Activated naive CD8-positive, alpha-beta T cell treated with anti-CD3 and anti-CD28 coated beads, Interleukin-2, amount 50 U/mL, for 24 hours (primary cell): Measurements from ENCODE around the gene PRICKLE1.

Experiments
- ATAC-seq: fragments of 150-1000 bp; cut with Tn5 transposase; one replicate; pipeline ENCODE4 v1.10.0; 2021
- DNase-seq: peaks from one replicate; pipeline ENCODE4 v3.0.0; 2021
- H3K27ac Mint-ChIP-seq: one replicate; pipeline ENCODE4 v1.8.0; 2021; ENCODE audit warnings: mild to moderate bottlenecking, mixed read lengths
- H3K27me3 Mint-ChIP-seq: one replicate; pipeline ENCODE4 v1.8.0; 2021; ENCODE audit warnings: mixed read lengths
- H3K36me3 Mint-ChIP-seq: one replicate; pipeline ENCODE4 v1.8.0; 2021; ENCODE audit warnings: low read depth, mixed read lengths
- H3K4me1 Mint-ChIP-seq: one replicate; pipeline ENCODE4 v1.8.0; 2021; ENCODE audit warnings: mixed read lengths
- H3K4me3 Mint-ChIP-seq: one replicate; pipeline ENCODE4 v1.8.0; 2021; ENCODE audit warnings: mild to moderate bottlenecking, moderate library complexity, mixed read lengths
- H3K9me3 Mint-ChIP-seq: one replicate; pipeline ENCODE4 v1.8.0; 2021; ENCODE audit warnings: mixed read lengths

PRICKLE1 gene

GRCh38 chr12:42447371-42447786, 142.2 kb downstream of the PRICKLE1 start:
- no peak overlapping the region for H3K4me3 Mint-ChIP-seq
- DNase-seq = no peak
- H3K9me3 Mint-ChIP-seq = no peaks in the 10 kb centered on the region
- no peaks in the 10 kb centered on the region for H3K27me3 Mint-ChIP-seq
- no peak overlapping the region for H3K27ac Mint-ChIP-seq
- H3K4me1 Mint-ChIP-seq = peaks cover 11% of the 10 kb centered on the region
- no peak for ATAC-seq
- peaks cover 59% of the 10 kb centered on the region for H3K36me3 Mint-ChIP-seq

DNA sequence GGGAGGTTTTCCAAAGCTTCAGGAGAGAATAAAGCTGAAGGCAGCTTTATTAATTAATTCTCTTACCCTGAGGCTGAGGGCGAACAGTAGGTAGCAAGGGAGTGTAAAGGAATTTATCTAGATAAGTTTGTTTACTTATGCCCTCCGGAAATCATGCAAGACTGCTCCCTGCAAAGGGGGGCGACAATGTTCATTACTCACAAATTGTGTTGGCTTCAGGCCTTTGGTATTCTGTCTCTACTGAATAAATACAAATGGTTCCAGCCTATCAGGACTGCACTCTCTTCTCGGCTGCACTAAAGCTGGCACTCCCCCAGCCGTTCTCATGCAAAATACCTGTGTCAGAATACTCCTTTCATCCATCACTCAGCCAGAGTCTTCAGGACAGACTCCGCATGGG, 142.8 kb downstream of the PRICKLE1 start:
- Mint-ChIP-seq H3K9me3 (no peaks in the 10 kb centered on the region), H3K4me3 (no peak overlapping the region), H3K27ac (no peak overlapping the region), H3K36me3 (peaks cover 65% of the 10 kb centered on the region), H3K27me3 (no peaks in the 10 kb centered on the region), H3K4me1 (peaks cover 9% of the 10 kb centered on the region)
- no peak for DNase-seq
- no peak for ATAC-seq

- Mint-ChIP-seq H3K36me3 (peaks cover 73% of the 10 kb centered on the region), H3K4me3 (no peak overlapping the region), H3K4me1 (peaks cover 7% of the 10 kb centered on the region), H3K9me3 (peaks cover 4% of the 10 kb centered on the region), H3K27me3 (no peaks in the 10 kb centered on the region), H3K27ac (no peak overlapping the region)
- ATAC-seq (no peak), DNase-seq (no peak)
Observed at GRCh38 chr12:42445891-42446290, 143.7 kb downstream of the PRICKLE1 start.

- H3K4me3 Mint-ChIP-seq = no peak overlapping the region
- peaks cover 7% of the 10 kb centered on the region for H3K9me3 Mint-ChIP-seq
- H3K27ac Mint-ChIP-seq = no peak overlapping the region
- no peaks in the 10 kb centered on the region for H3K27me3 Mint-ChIP-seq
- DNase-seq (no peak), ATAC-seq (no peak)
- H3K36me3 Mint-ChIP-seq = peaks cover 77% of the 10 kb centered on the region
- peaks cover 5% of the 10 kb centered on the region for H3K4me1 Mint-ChIP-seq
Observed at GRCh38 chr12:42444192-42444943, 145.2 kb downstream of the PRICKLE1 start.

DNA sequence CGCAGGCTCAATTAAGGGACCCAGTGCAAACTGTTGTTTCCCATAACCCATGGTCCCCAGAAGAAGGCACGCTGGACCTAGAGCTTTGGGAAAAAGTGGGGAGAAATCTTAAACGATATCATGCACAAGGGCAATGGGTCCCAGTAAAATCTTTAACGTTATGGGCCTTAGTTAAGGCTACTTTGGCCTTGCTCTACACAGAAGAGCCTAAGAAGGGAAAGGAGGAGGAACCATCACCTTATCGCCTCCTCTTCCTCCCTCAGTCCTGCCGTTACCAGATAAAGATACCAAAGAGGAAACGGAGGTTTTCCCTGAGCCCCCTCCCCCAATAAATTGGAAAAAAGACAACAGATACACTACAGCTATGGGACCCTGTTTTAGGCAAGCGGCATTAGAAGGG, 146.7 kb downstream of the PRICKLE1 start:
- no peak for DNase-seq
- ATAC-seq = no peak
- Mint-ChIP-seq H3K4me3 (no peak overlapping the region), H3K27ac (no peak overlapping the region), H3K27me3 (no peaks in the 10 kb centered on the region), H3K4me1 (peaks cover 1% of the 10 kb centered on the region), H3K9me3 (peaks cover 7% of the 10 kb centered on the region), H3K36me3 (peaks cover 72% of the 10 kb centered on the region)

DNA sequence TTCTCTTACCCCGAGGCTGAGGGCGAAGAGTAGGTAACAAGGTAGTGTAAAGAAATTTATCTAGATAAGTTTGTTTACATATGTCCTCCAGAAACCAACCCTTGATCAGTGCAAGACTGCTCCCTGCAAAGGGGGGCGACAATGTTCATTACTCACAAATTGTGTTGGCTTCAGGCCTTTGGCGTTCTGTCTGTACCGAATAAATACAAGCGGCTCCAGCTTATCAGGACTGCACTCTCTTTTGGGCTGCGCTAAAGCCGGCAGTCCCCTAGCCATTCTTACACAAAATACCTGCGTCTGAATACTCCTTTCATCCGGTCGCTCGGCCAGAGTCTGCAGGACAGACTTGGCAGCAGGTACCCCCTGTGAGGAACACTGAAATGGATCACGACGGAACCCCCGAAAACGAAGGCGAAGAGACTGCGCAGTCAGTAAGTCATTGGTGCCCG, 147.2 kb downstream of the PRICKLE1 start:
- Mint-ChIP-seq H3K4me3 (no peak overlapping the region), H3K9me3 (peaks cover 7% of the 10 kb centered on the region), H3K27me3 (no peaks in the 10 kb centered on the region), H3K4me1 (no peaks in the 10 kb centered on the region), H3K36me3 (peaks cover 69% of the 10 kb centered on the region), H3K27ac (no peak overlapping the region)
- ATAC-seq = no peak
- no peak for DNase-seq

- Mint-ChIP-seq H3K4me1 (no peaks in the 10 kb centered on the region), H3K27ac (no peak overlapping the region), H3K4me3 (no peak overlapping the region), H3K27me3 (no peaks in the 10 kb centered on the region), H3K9me3 (peaks cover 7% of the 10 kb centered on the region), H3K36me3 (peaks cover 63% of the 10 kb centered on the region)
- ATAC-seq (no peak), DNase-seq (no peak)
Observed at GRCh38 chr12:42440608-42441007, 148.9 kb downstream of the PRICKLE1 start.

- no peak overlapping the region for H3K4me3 Mint-ChIP-seq
- H3K27me3 Mint-ChIP-seq = no peaks in the 10 kb centered on the region
- H3K36me3 Mint-ChIP-seq = peaks cover 39% of the 10 kb centered on the region
- no peaks in the 10 kb centered on the region for H3K4me1 Mint-ChIP-seq
- H3K9me3 Mint-ChIP-seq = no peaks in the 10 kb centered on the region
- ATAC-seq (no peak), DNase-seq (no peak)
- no peak overlapping the region for H3K27ac Mint-ChIP-seq
Observed at GRCh38 chr12:42432517-42433140, 156.9 kb downstream of the PRICKLE1 start.

DNA sequence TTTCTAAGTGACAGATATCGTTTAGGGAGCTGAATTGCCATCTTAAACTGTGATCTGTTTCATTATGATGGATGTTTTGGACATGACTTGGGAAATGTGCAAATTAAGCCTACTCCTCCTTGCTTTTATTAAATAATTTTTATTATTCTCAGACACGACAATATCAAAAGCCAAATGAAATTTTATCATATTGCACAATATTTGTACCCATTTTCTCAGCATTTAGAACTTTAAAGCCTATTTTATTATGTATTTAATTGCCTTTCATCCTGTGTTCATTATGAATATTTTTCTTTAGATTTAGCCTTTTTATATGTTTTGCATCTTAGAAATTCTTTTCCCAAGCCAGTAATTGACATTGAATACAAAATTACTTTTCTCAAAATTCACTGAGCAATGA, 160.7 kb downstream of the PRICKLE1 start:
- no peak overlapping the region for H3K4me3 Mint-ChIP-seq

DNA sequence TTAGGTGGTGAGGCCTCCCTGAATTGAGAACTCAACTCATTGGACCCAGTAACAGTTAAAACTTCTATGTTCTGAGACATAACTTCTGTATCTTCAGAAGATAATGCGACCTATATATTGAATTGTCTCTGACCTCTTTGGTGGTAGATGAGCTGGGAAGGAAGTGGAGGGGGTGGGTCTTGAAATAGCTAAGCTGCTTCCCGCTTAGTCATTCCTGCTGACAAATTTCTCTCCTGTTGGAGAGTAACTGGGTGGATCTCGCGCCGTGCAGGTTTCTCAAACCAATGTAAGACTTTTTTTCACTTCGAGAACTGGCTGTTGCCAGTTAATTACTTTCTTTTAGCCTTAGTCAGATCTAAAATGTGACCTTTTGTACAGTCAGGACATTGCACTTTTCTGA, 162.8 kb downstream of the PRICKLE1 start:
- peak; percentile 46 for ATAC-seq

More for the DNA sequence above, 160.7 kb downstream of the PRICKLE1 start:
- ATAC-seq (no peak), DNase-seq (no peak)
- Mint-ChIP-seq H3K36me3 (peaks cover 50% of the 10 kb centered on the region), H3K9me3 (no peaks in the 10 kb centered on the region), H3K27ac (no peak overlapping the region), H3K27me3 (no peaks in the 10 kb centered on the region), H3K4me1 (peaks cover 7% of the 10 kb centered on the region)

DNA sequence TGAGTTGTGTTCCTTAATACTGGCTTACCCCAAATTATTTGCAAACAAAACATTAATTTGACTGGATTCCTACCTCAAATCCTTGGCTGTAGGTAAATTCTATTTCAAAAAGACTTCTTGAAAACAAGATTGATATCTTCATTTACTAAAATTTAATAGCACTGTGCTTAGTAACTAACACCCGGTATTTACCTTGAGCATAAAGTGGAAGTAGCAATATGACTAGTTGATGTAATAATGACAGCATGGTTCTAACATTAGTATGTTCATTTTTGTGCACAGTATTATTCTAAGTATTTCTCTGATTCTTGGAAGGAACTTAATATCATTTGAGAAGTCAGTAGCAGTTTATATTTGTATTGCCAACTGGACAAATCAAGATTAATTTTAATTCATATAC, 166.8 kb downstream of the PRICKLE1 start:
- H3K36me3 Mint-ChIP-seq = peaks cover 21% of the 10 kb centered on the region
- DNase-seq (no peak), ATAC-seq (no peak)
- no peaks in the 10 kb centered on the region for H3K27me3 Mint-ChIP-seq
- no peak overlapping the region for H3K4me3 Mint-ChIP-seq
- H3K9me3 Mint-ChIP-seq = no peaks in the 10 kb centered on the region
- H3K27ac Mint-ChIP-seq = no peak overlapping the region
- peaks cover 19% of the 10 kb centered on the region for H3K4me1 Mint-ChIP-seq

More for the DNA sequence above, 162.8 kb downstream of the PRICKLE1 start:
- H3K27me3 Mint-ChIP-seq = no peaks in the 10 kb centered on the region
- no peak for DNase-seq
- peaks cover 14% of the 10 kb centered on the region for H3K4me1 Mint-ChIP-seq
- H3K9me3 Mint-ChIP-seq = no peaks in the 10 kb centered on the region
- peaks cover 36% of the 10 kb centered on the region for H3K36me3 Mint-ChIP-seq
- no peak overlapping the region for H3K4me3 Mint-ChIP-seq
- no peak overlapping the region for H3K27ac Mint-ChIP-seq

DNA sequence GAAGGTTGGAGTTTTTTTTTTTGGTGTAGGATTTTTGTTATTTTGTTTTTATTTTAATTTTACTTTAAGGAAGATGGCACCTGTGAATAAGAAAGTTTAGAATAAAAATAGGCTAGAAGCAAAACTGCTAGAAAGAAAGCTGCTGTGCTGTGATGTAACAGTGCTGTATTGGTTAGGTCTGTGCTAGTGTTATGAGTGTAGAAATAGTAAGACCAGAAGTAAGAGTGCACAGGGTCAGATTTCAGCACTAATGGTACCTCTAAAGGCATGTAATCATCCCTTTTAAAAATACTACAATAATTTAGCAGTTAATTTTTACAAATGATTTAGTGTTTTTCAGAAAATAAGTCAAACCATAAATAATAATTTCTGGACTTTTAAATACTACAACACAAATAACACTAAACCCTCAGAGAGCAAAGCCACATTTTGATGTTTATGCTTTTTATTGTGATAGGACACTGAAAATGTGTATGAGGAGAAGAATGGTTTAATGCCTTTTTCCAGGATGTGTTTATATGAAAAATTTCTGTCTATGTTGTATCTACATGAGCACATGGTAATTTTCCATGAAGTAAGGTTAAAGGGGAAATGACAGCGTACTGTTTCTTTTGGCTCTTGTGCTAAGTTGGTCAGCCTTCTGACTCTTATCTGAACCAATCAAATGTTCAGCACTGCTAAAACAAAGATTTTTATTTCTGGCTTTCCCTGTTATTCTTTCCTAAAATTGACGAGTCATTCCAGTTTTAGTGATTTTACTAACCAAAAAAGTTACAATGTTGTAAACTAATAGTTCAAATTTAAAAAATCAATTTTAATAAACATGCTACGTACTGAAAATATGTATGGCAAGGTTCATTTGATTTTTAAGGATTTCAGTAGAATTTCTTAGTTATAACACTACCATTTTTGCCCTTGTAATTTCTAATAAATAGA, 167.4 kb downstream of the PRICKLE1 start:
- H3K4me1 Mint-ChIP-seq = peaks cover 19% of the 10 kb centered on the region
- no peaks in the 10 kb centered on the region for H3K9me3 Mint-ChIP-seq
- no peak overlapping the region for H3K4me3 Mint-ChIP-seq
- H3K27me3 Mint-ChIP-seq = no peaks in the 10 kb centered on the region
- DNase-seq (no peak), ATAC-seq (no peak)
- peaks cover 17% of the 10 kb centered on the region for H3K36me3 Mint-ChIP-seq
- no peak overlapping the region for H3K27ac Mint-ChIP-seq

DNA sequence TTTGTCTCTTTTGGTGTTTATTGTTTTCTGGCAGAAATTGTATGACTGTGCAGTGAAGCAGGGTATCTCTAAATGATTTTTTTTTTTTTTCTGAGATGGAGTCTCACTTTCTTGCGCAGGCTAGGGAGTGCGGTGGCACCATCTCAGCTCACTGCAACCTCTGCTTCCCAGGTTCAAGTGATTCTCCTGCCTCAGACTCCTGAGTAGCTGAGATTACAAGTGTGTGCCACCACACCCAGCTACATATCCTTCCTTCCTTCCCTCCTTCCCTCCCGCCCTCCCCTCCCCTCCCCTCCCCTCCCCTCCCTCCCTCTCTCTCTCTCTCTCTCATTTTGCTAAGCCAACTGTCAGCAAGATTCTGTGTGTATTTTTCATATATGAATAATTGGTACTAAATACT, 169.2 kb downstream of the PRICKLE1 start:
- Mint-ChIP-seq H3K4me3 (no peak overlapping the region), H3K9me3 (no peaks in the 10 kb centered on the region), H3K27me3 (no peaks in the 10 kb centered on the region), H3K36me3 (peaks cover 23% of the 10 kb centered on the region), H3K27ac (no peak overlapping the region), H3K4me1 (peaks cover 12% of the 10 kb centered on the region)
- ATAC-seq (no peak), DNase-seq (no peak)

DNA sequence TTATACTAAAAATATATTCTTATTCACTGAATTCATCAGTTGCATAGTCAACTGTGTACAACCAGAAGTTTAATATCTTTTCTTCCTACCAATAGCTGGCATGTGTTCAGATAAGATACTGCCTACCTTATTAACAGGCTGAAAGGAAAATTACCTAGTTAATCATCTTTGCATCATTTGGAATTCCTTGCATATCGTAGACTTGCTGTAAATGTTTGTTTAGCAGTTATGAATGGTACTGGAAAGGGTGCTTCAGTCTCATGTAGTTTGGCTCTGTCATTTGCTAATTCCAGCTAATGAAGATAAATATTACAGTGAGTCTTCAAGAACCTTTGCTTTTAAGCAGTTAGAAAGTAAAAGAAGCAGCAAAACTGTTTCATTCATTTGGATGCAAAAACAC, 179.2 kb downstream of the PRICKLE1 start:
- no peak overlapping the region for H3K4me3 Mint-ChIP-seq
- no peak for DNase-seq
- no peaks in the 10 kb centered on the region for H3K9me3 Mint-ChIP-seq
- ATAC-seq = no peak
- H3K27me3 Mint-ChIP-seq = no peaks in the 10 kb centered on the region
- peaks cover 41% of the 10 kb centered on the region for H3K36me3 Mint-ChIP-seq
- H3K4me1 Mint-ChIP-seq = peaks cover 2% of the 10 kb centered on the region
- H3K27ac Mint-ChIP-seq = no peak overlapping the region
